Thyroid gland (tissue), 4 donors: ENCODE results near the gene GSN. TPM values are rescaled to one million over a fixed set of nuclear protein-coding genes. Genes with fewer than 3 reads are reported as not detected.

Source experiments
- DNase-seq, 2 donors: peaks; one replicate each; pipeline ENCODE4 v3.0.0-alpha.2; 2019
- H3K27ac ChIP-seq, 3 donors: fragments of 200-600 bp; sonication (generic); 1 replicate in 2 of 3; 2 replicates in 1 of 3; pipeline ENCODE4 v1.5.1; 2016 to 2019; ENCODE audit warnings: mild to moderate bottlenecking in 1 of 3, moderate library complexity in 1 of 3
- H3K27me3 ChIP-seq: fragments of 200-600 bp; sonication (generic); one replicate; pipeline ENCODE4 v1.5.1; 2019
- H3K36me3 ChIP-seq, 2 donors: fragments of 200-600 bp; sonication (generic); one replicate each; pipeline ENCODE4 v1.5.1; 2016 to 2019
- H3K4me1 ChIP-seq, 2 donors: fragments of 200-600 bp; sonication (generic); one replicate each; pipeline ENCODE4 v1.5.1; 2017 to 2019
- H3K4me3 ChIP-seq, 3 donors: fragments of 200-600 bp; sonication (generic); replicated peaks in 1 of 3; 1 replicate in 2 of 3; 2 replicates in 1 of 3; pipeline ENCODE4 v1.5.1; 2016; ENCODE audit warnings: mild to moderate bottlenecking in 1 of 3
- H3K9me3 ChIP-seq: fragments of 200-600 bp; sonication (generic); one replicate; pipeline ENCODE4 v1.5.1; 2017
- POLR2A ChIP-seq, 2 donors: fragments of 450-650 bp; IDR thresholded peaks; one replicate each; pipeline ENCODE4 v1.6.1; 2017; ENCODE audit warnings: antibody characterized with exemption in 2 of 2, mild to moderate bottlenecking in 2 of 2, moderate library complexity in 1 of 2
- WGBS, 2 donors: methylation state at CpG; one replicate each; pipeline ENCODE4 v1.1.5; 2017; 5-methylcytosine and 5-hydroxymethylcytosine counted together
- intact Hi-C: fragments of 100-400 bp; cut with DNase I; formaldehyde crosslinking; loops from one replicate; pipeline ENCODE4 v1.15.1; 2023
- total RNA-seq, 4 donors: library from RNA; depleted of rRNA; stranded (reverse); fragments of >200 nt; gene quantifications; one replicate each; pipeline ENCODE4 v1.2.3, GENCODE V29; 2016
- TF ChIP-seq, protein P1 (sequence below), 6 experiments: fragments of 200-600 bp in 3 of 6; fragments of 450-650 bp in 3 of 6; sonication (generic) in 3 of 6; IDR thresholded peaks; one replicate each; pipeline ENCODE4 v1.5.1; 2016 to 2019; ENCODE audit warnings: antibody characterized with exemption in 6 of 6, mild to moderate bottlenecking in 2 of 6, inconsistent platforms in 1 of 6, moderate library complexity in 1 of 6

The GSN gene
- total RNA-seq, 4 donors from 2014 or later = 1,151 to 1,624 (median 1,443) TPM

DNA sequence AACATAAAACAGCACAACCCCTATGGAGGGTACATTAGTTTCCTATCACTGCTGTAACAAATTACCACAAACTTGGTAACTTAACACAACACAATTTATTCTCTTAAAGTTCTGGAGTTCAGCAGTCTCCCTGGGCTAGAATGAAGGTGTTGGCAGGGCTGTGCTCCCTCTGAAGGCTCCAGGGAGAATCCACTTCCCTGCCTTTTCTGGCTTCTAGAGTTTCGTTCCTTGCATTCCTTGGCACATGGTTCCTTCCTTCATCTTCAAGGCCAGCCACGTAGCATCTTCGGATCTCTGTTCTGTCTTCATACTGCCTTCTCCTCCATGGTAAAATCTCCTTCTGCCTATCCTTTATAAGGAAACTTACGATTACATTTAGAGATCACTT lies 25.0 kb upstream of the GSN start:
- intact Hi-C loops = no loop called here
- H3K27ac ChIP-seq = peak overlapping the region in 1 of 3 donors; percentile 17
- WGBS, 2 donors = 86 to 88% methylated on average over 4 of the region's 4 CpGs
- no peaks in the 10 kb centered on the region for H3K36me3 ChIP-seq
- no peak overlapping the region for H3K4me3 ChIP-seq
- DNase-seq = no peak
- no peaks in the 10 kb centered on the region for H3K9me3 ChIP-seq
- H3K27me3 ChIP-seq = no peaks in the 10 kb centered on the region
- TF ChIP-seq POLR2A (IDR thresholded peaks at IDR 0.05) = no peak
- TF ChIP-seq, protein P1, sequence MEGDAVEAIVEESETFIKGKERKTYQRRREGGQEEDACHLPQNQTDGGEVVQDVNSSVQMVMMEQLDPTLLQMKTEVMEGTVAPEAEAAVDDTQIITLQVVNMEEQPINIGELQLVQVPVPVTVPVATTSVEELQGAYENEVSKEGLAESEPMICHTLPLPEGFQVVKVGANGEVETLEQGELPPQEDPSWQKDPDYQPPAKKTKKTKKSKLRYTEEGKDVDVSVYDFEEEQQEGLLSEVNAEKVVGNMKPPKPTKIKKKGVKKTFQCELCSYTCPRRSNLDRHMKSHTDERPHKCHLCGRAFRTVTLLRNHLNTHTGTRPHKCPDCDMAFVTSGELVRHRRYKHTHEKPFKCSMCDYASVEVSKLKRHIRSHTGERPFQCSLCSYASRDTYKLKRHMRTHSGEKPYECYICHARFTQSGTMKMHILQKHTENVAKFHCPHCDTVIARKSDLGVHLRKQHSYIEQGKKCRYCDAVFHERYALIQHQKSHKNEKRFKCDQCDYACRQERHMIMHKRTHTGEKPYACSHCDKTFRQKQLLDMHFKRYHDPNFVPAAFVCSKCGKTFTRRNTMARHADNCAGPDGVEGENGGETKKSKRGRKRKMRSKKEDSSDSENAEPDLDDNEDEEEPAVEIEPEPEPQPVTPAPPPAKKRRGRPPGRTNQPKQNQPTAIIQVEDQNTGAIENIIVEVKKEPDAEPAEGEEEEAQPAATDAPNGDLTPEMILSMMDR (IDR thresholded peaks at IDR 0.05) = no peak
- H3K4me1 ChIP-seq = no peaks in the 10 kb centered on the region

DNA sequence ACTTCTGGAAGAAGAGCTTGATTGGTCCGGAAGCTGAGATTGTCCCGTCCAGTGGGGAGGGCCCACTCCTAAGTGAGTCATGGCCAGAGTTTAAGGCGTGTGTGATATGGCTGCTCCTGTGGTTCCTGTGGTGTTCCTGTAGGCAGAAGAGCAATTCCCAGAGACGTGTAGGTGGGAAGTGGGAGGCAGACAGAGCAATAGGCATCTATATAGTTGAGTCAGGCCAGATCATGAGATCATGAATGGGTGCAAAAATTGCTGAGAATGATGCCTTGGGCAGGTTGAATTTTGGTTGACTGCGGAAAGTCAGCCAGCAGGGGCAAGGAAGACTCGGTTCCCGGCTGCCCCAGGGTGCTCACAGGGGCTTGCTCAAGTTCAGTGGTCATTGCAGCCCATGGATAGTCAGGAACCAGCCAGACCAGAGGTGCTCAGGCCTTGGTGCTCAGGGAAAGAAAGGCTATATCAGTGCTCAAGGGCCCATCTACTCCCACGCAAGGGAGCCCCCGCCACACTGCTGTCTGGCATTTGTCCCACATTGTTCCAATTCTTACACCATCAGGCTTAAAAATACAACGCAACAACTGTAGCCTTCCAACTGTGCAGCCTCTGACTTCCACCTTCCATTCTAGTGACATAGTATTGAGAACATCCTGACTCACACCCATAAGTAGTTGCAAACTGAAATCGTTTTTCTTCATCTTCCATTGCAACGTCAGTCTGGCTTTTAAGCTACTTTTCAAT lies 21.0 kb upstream of the GSN start:
- no peak for TF ChIP-seq POLR2A (IDR thresholded peaks at IDR 0.05)
- TF ChIP-seq, protein P1 (IDR thresholded peaks at IDR 0.05) = no peak
- H3K36me3 ChIP-seq = no peaks in the 10 kb centered on the region
- H3K4me1 ChIP-seq = no peaks in the 10 kb centered on the region
- H3K9me3 ChIP-seq = no peaks in the 10 kb centered on the region
- WGBS, 2 donors = 69 to 80% methylated on average over 12 of the region's 12 CpGs
- intact Hi-C loops = no loop called here
- H3K27me3 ChIP-seq = no peaks in the 10 kb centered on the region
- no peak overlapping the region for H3K4me3 ChIP-seq
- no peak overlapping the region for H3K27ac ChIP-seq
- peak; percentile 17 to 18 for DNase-seq

DNA sequence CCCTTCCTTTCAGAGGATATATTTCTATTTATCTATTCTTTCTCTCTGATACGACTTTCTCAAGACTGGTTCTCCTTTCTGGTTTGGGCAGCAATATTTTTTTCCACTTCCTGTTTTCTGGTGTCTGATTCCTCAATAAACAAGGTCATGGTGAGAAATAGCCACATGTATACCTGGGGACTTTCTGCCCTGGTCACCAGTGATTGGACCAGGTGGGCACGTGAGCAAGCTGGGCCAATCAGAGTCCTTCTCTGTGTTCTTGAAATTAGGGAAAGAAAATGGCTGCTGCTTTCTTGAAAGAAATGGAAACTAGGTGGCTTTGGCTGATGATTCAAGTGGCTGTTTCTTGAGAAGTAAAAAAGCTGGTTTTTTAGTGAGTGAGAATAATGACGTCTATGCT lies 18.4 kb upstream of the GSN start:
- Histone ChIP-seq H3K4me1 (no peaks in the 10 kb centered on the region), H3K4me3 (no peak overlapping the region), H3K36me3 (no peaks in the 10 kb centered on the region), H3K27me3 (no peaks in the 10 kb centered on the region), H3K9me3 (no peaks in the 10 kb centered on the region), H3K27ac (no peak overlapping the region)
- intact Hi-C loops = no loop called here
- no peak for TF ChIP-seq POLR2A (IDR thresholded peaks at IDR 0.05)
- TF ChIP-seq, protein P1 (IDR thresholded peaks at IDR 0.05) = no peak
- no peak for DNase-seq
- WGBS, 2 donors = 83 to 84% methylated on average over 3 of the region's 3 CpGs

DNA sequence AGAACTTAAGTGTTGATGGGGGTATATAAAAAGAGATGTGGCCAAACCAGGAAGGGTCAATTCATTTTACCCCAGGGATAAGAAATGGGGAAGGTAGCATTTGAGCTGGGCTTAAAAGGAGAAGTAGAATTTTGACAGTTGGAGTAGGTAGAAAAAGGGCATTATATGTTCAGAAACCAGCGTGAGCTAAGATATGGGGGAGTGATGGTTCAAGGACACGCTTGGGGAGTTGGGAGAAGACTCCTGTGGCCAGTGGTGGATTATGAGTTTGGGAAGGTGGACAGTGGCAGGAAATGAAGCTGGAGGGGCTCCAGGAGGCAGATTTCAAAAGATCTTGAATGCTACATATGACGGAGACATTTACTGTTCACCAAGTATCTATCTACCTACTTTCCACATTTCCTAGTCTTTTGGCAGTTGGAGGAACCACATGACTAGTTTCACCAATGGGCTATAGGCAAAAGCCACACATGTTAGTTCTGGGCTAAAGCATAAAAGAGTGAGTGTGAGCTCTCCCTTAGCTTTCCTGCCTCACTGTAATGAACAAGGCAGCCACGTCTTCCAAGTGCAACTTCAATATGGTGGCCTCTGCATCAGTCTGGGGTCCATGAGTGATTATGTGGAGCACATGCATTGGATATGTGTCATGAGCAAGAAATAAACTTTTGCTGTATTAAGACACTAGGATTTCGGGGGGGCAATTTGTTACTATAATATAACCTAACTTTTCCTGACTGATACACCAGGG lies 15.7 kb upstream of the GSN start:
- WGBS, 2 donors = 97% methylated on average over 5 of the region's 5 CpGs
- no peak for TF ChIP-seq POLR2A (IDR thresholded peaks at IDR 0.05)
- TF ChIP-seq, protein P1 (IDR thresholded peaks at IDR 0.05) = no peak
- Histone ChIP-seq H3K9me3 (no peaks in the 10 kb centered on the region), H3K4me3 (no peak overlapping the region), H3K27me3 (no peaks in the 10 kb centered on the region), H3K36me3 (no peaks in the 10 kb centered on the region), H3K27ac (no peak overlapping the region), H3K4me1 (no peaks in the 10 kb centered on the region)
- intact Hi-C loops = no loop called here
- no peak for DNase-seq

DNA sequence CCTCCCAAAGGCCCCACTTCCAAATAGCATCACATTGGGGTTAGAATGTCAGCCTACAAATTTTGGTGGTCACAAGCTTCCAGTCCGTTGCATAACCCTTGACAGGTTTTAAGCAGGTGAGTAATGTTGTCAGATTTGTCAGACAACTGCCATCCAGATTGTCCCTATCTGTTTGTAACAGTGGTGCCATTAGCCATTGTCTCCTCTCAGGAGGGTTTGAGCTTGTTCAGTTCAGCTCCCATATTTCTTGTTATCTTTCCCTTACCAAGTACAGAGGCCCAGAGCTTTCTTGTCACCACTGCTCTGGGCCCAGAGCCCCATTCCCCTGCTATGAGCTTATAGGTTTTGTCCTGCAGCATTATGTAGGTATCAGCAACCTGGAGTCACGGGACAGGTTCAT lies 14.8 kb upstream of the GSN start:
- intact Hi-C loops = no loop called here
- Histone ChIP-seq H3K27me3 (no peaks in the 10 kb centered on the region), H3K27ac (no peak overlapping the region), H3K9me3 (no peaks in the 10 kb centered on the region), H3K36me3 (no peaks in the 10 kb centered on the region), H3K4me3 (no peak overlapping the region), H3K4me1 (no peaks in the 10 kb centered on the region)
- TF ChIP-seq POLR2A (IDR thresholded peaks at IDR 0.05) = no peak
- no peak for DNase-seq
- 92 to 96% methylated on average over 2 of the region's 2 CpGs for WGBS, 2 donors
